ENCODE measurements around the gene ARID2.

ARID2 gene

GRCh38 chr12:45729233-45730083, at the start of gene ARID2:
ARID2 (plus strand) TSS chr12:45729706; CDS start chr12:45729837, 131 bp downstream.
- Histone ChIP-seq H3K79me2 (ENCODE audit: control insufficient read depth, insufficient read depth, low read length, unreplicated experiment) (peaks cover 59% of the 10 kb centered on the region), H2AFZ (ENCODE audit: low read length, unreplicated experiment) (peak within 1 kb of the TSS; percentile 89), H3K27me3 (ENCODE audit: insufficient read depth, low read length) (no peaks in the 10 kb centered on the region), H3K36me3 (ENCODE audit: insufficient read depth, low read length) (no peaks in the 10 kb centered on the region), H3K4me3 (ENCODE audit: low read depth, low read length) (peak within 1 kb of the TSS; percentile 91), H3K27ac (ENCODE audit: low read depth, low read length) (peak within 1 kb of the TSS; percentile 89), H3K4me1 (ENCODE audit: control insufficient read depth, insufficient read depth, low read length, unreplicated experiment) (peaks cover 26% of the 10 kb centered on the region)

GRCh38 chr12:45680362-45680761, 49.1 kb upstream of the ARID2 start:
- Histone ChIP-seq H3K27me3 (ENCODE audit: insufficient read depth, low read length) (no peaks in the 10 kb centered on the region), H3K36me3 (ENCODE audit: insufficient read depth, low read length) (no peaks in the 10 kb centered on the region), H3K4me1 (ENCODE audit: control insufficient read depth, insufficient read depth, low read length, unreplicated experiment) (no peaks in the 10 kb centered on the region), H3K79me2 (ENCODE audit: control insufficient read depth, insufficient read depth, low read length, unreplicated experiment) (no peaks in the 10 kb centered on the region), H2AFZ (ENCODE audit: low read length, unreplicated experiment) (no peak overlapping the region), H3K27ac (ENCODE audit: low read depth, low read length) (no peak overlapping the region), H3K4me3 (ENCODE audit: low read depth, low read length) (no peak overlapping the region)

DNA sequence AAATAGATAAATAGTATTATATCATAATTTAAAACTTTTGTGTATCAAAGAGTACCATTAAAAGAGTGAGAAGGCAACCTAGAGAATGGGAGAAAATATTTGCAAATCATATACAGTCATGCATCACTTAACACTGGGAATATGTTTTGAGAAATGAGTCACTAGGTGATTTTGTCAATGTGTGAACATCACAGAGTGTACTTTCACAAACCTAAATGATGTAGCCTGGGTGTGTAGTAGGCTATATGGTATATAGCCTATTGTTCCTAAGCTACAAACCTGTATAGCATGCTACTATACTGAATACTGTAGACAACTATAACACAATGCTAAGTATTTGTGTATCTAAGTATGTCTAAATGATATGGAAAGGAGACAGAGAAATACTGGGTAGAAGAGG, 48.0 kb upstream of the ARID2 start:
- Histone ChIP-seq H3K79me2 (ENCODE audit: control insufficient read depth, insufficient read depth, low read length, unreplicated experiment) (no peaks in the 10 kb centered on the region), H3K27me3 (ENCODE audit: insufficient read depth, low read length) (0 out of 2 replicates have a peak, but pooled peaks cover under 1% of the 10 kb centered on the region)

GRCh38 chr12:45685680-45686079, 43.8 kb upstream of the ARID2 start:
- H3K79me2 ChIP-seq (ENCODE audit: control insufficient read depth, insufficient read depth, low read length, unreplicated experiment), result no peaks in the 10 kb centered on the region
- H3K4me3 ChIP-seq (ENCODE audit: low read depth, low read length), result no peak overlapping the region
- H3K36me3 ChIP-seq (ENCODE audit: insufficient read depth, low read length), result no peaks in the 10 kb centered on the region
- H3K4me1 ChIP-seq (ENCODE audit: control insufficient read depth, insufficient read depth, low read length, unreplicated experiment), result no peaks in the 10 kb centered on the region
- 0 out of 2 replicates have a peak, but pooled peaks cover 4% of the 10 kb centered on the region for H3K27me3 ChIP-seq (ENCODE audit: insufficient read depth, low read length)
- no peak overlapping the region for H3K27ac ChIP-seq (ENCODE audit: low read depth, low read length)
- H2AFZ ChIP-seq (ENCODE audit: low read length, unreplicated experiment), result no peak overlapping the region

More for the DNA sequence above, 48.0 kb upstream of the ARID2 start:
- Histone ChIP-seq H2AFZ (ENCODE audit: low read length, unreplicated experiment) (no peak overlapping the region), H3K4me1 (ENCODE audit: control insufficient read depth, insufficient read depth, low read length, unreplicated experiment) (no peaks in the 10 kb centered on the region), H3K36me3 (ENCODE audit: insufficient read depth, low read length) (no peaks in the 10 kb centered on the region), H3K4me3 (ENCODE audit: low read depth, low read length) (no peak overlapping the region), H3K27ac (ENCODE audit: low read depth, low read length) (no peak overlapping the region)

DNA sequence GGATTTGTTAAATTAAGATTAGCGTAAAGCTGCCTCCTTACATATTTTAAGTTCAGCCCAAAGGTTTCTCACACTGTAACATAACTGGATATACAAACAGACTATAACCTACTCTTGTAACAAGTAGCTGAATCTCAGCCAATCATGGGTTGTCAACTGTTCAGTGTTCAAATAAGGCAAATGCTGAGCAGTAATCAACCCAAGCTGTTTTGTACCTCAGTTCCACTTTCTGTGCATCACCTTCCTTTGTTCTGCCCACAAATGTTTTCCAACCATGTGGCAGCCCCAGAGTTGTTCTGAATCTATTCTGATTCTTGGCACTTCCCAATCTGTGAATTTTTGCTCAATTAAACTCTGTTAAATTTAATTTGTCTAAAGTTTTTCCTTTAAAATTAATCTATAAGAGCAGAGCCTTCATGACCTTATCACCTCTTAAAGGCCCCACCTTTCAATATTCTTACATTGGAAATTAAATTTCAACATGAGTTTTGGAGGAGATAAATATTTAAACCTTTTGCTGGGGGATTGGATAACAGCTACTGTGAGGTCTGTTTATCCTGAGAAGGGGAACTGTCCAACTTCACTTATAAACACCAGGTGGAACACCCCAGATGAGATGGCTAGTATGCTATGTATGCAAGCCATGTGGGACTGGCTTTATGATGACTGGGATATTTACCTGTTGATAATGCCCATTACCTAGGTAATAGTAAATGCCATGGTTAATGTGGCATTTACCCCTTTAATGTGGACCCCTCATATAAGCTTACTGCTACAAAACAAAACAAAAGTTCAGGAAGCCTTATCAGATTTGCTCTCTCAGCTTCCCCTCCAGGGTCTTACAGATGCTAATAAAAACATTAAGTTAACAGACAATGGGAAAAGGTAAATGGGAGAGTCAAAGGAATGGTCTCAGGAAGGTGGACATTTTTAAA, 42.2 kb upstream of the ARID2 start:
- H3K4me3 ChIP-seq (ENCODE audit: low read depth, low read length), result no peak overlapping the region
- H3K79me2 ChIP-seq (ENCODE audit: control insufficient read depth, insufficient read depth, low read length, unreplicated experiment), result no peaks in the 10 kb centered on the region
- H3K4me1 ChIP-seq (ENCODE audit: control insufficient read depth, insufficient read depth, low read length, unreplicated experiment), result no peaks in the 10 kb centered on the region
- H3K27me3 ChIP-seq (ENCODE audit: insufficient read depth, low read length), result 0 out of 2 replicates have a peak, but pooled peaks cover 4% of the 10 kb centered on the region
- H3K36me3 ChIP-seq (ENCODE audit: insufficient read depth, low read length), result no peaks in the 10 kb centered on the region
- no peak overlapping the region for H3K27ac ChIP-seq (ENCODE audit: low read depth, low read length)
- no peak overlapping the region for H2AFZ ChIP-seq (ENCODE audit: low read length, unreplicated experiment)

- H3K27me3 ChIP-seq (ENCODE audit: insufficient read depth, low read length), result 0 out of 2 replicates have a peak, but pooled peaks cover 4% of the 10 kb centered on the region
Measured at GRCh38 chr12:45688183-45688582, 41.3 kb upstream of the ARID2 start.

DNA sequence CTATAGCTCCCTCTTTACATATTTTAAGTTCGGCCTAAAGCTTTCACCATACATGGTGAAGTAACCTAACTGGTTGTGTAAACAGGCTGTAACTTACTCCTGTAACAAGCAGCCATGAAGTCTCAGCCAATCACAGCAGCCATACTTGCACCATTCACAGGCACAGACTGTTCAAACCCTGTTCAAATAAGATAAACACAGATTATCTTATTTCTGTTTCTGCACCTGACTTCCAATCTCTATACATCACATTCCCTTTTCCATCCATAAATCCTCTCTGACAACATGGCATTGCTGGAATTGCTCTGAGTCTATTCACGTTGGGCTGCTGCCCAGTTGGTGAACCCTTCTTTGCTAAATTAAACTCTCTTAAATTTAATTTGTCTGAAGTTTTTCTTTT, 34.5 kb upstream of the ARID2 start:
- Histone ChIP-seq H3K79me2 (ENCODE audit: control insufficient read depth, insufficient read depth, low read length, unreplicated experiment) (no peaks in the 10 kb centered on the region), H3K36me3 (ENCODE audit: insufficient read depth, low read length) (no peaks in the 10 kb centered on the region), H2AFZ (ENCODE audit: low read length, unreplicated experiment) (no peak overlapping the region), H3K27ac (ENCODE audit: low read depth, low read length) (no peak overlapping the region), H3K27me3 (ENCODE audit: insufficient read depth, low read length) (no peaks in the 10 kb centered on the region), H3K4me1 (ENCODE audit: control insufficient read depth, insufficient read depth, low read length, unreplicated experiment) (no peaks in the 10 kb centered on the region), H3K4me3 (ENCODE audit: low read depth, low read length) (no peak overlapping the region)

More at GRCh38 chr12:45688183-45688582, 41.3 kb upstream of the ARID2 start:
- Histone ChIP-seq H3K27ac (ENCODE audit: low read depth, low read length) (no peak overlapping the region), H3K4me3 (ENCODE audit: low read depth, low read length) (no peak overlapping the region), H3K79me2 (ENCODE audit: control insufficient read depth, insufficient read depth, low read length, unreplicated experiment) (no peaks in the 10 kb centered on the region), H3K4me1 (ENCODE audit: control insufficient read depth, insufficient read depth, low read length, unreplicated experiment) (no peaks in the 10 kb centered on the region), H2AFZ (ENCODE audit: low read length, unreplicated experiment) (no peak overlapping the region), H3K36me3 (ENCODE audit: insufficient read depth, low read length) (no peaks in the 10 kb centered on the region)

- Histone ChIP-seq H3K27me3 (ENCODE audit: insufficient read depth, low read length) (no peaks in the 10 kb centered on the region), H3K79me2 (ENCODE audit: control insufficient read depth, insufficient read depth, low read length, unreplicated experiment) (no peaks in the 10 kb centered on the region), H3K4me1 (ENCODE audit: control insufficient read depth, insufficient read depth, low read length, unreplicated experiment) (no peaks in the 10 kb centered on the region), H3K36me3 (ENCODE audit: insufficient read depth, low read length) (no peaks in the 10 kb centered on the region), H3K27ac (ENCODE audit: low read depth, low read length) (no peak overlapping the region), H3K4me3 (ENCODE audit: low read depth, low read length) (no peak overlapping the region), H2AFZ (ENCODE audit: low read length, unreplicated experiment) (no peak overlapping the region)
Measured at GRCh38 chr12:45695606-45696005, 33.9 kb upstream of the ARID2 start.

GRCh38 chr12:45696049-45696448, 33.5 kb upstream of the ARID2 start:
- no peaks in the 10 kb centered on the region for H3K27me3 ChIP-seq (ENCODE audit: insufficient read depth, low read length)
- H3K4me3 ChIP-seq (ENCODE audit: low read depth, low read length), result no peak overlapping the region
- no peaks in the 10 kb centered on the region for H3K4me1 ChIP-seq (ENCODE audit: control insufficient read depth, insufficient read depth, low read length, unreplicated experiment)
- H3K36me3 ChIP-seq (ENCODE audit: insufficient read depth, low read length), result no peaks in the 10 kb centered on the region
- H2AFZ ChIP-seq (ENCODE audit: low read length, unreplicated experiment), result no peak overlapping the region
- H3K27ac ChIP-seq (ENCODE audit: low read depth, low read length), result no peak overlapping the region
- H3K79me2 ChIP-seq (ENCODE audit: control insufficient read depth, insufficient read depth, low read length, unreplicated experiment), result no peaks in the 10 kb centered on the region

GRCh38 chr12:45697371-45697770, 32.1 kb upstream of the ARID2 start:
- no peaks in the 10 kb centered on the region for H3K27me3 ChIP-seq (ENCODE audit: insufficient read depth, low read length)
- no peaks in the 10 kb centered on the region for H3K79me2 ChIP-seq (ENCODE audit: control insufficient read depth, insufficient read depth, low read length, unreplicated experiment)
- H3K4me3 ChIP-seq (ENCODE audit: low read depth, low read length), result no peak overlapping the region
- no peaks in the 10 kb centered on the region for H3K36me3 ChIP-seq (ENCODE audit: insufficient read depth, low read length)
- H3K4me1 ChIP-seq (ENCODE audit: control insufficient read depth, insufficient read depth, low read length, unreplicated experiment), result no peaks in the 10 kb centered on the region
- H2AFZ ChIP-seq (ENCODE audit: low read length, unreplicated experiment), result no peak overlapping the region
- no peak overlapping the region for H3K27ac ChIP-seq (ENCODE audit: low read depth, low read length)
